GM21447 (cell line): ENCODE results near the gene AMZ1.

ENCODE experiments used
- ATAC-seq: cut with Tn5 transposase; IDR thresholded peaks from one replicate; pipeline ENCODE4 v1.9.1; 2021; ENCODE audit not compliant: unreplicated experiment

AMZ1 gene

DNA sequence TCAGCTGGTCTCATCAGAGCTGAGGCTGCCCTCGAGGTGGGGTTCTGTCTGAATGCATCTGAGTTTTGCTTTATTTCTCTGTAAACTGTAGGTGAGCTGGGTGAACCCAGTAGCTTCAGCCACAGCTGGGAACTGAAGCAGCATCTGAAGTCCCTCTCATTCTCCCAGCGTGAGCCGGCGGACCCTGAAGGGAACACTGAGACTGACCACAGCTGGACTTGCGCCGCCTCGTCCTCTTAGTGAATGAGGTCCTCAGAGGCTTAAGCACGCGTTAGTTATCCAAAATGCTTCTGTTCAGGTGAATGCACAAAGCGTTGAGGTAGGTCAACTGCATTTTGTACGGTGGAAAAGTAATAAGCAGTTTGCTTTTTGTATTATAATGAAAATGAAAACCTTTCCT, 76.6 kb downstream of the AMZ1 start:
- no peak for ATAC-seq
